Neural progenitor cell (in vitro differentiated cells): Measurements from ENCODE around the gene WWTR1. TPM values are rescaled to one million over a fixed set of nuclear protein-coding genes. Genes with fewer than 3 reads are reported as not detected.

Experiments
- DNase-seq: peaks from one replicate; pipeline ENCODE4 v3.0.0-alpha.2; 2016; ENCODE audit warnings: low spot score
- H2AFZ ChIP-seq: fragments of 200-600 bp; sonication (generic); replicated peaks from 2 replicates; pipeline ENCODE4 v1.6.1; 2016; ENCODE audit warnings: antibody characterized with exemption
- H3F3A ChIP-seq: fragments of 200-600 bp; sonication (generic); 2 replicates; pipeline ENCODE4 v1.6.1; 2016; ENCODE audit warnings: antibody characterized with exemption, low read depth
- H3K27ac ChIP-seq: fragments of 200-600 bp; sonication (generic); 2 replicates; pipeline ENCODE4 v1.5.1; 2016; ENCODE audit warnings: mild to moderate bottlenecking
- H3K27me3 ChIP-seq: fragments of 200-600 bp; sonication (generic); 2 replicates; pipeline ENCODE4 v1.6.1; 2016; ENCODE audit warnings: mild to moderate bottlenecking, moderate library complexity
- H3K36me3 ChIP-seq: fragments of 200-600 bp; sonication (generic); 2 replicates; pipeline ENCODE4 v1.5.1; 2016
- H3K4me1 ChIP-seq: fragments of 200-600 bp; sonication (generic); 2 replicates; pipeline ENCODE4 v1.6.1; 2016; ENCODE audit warnings: mixed run types
- H3K4me2 ChIP-seq: fragments of 200-600 bp; sonication (generic); 2 replicates; pipeline ENCODE4 v1.6.1; 2016
- H3K4me3 ChIP-seq: fragments of 200-600 bp; sonication (generic); 2 replicates; pipeline ENCODE4 v1.5.1; 2016
- H3K79me2 ChIP-seq: fragments of 200-600 bp; sonication (generic); 2 replicates; pipeline ENCODE4 v1.6.1; 2016; ENCODE audit warnings: low read depth
- H3K9ac ChIP-seq: fragments of 200-600 bp; sonication (generic); 2 replicates; pipeline ENCODE4 v1.6.1; 2016
- H3K9me3 ChIP-seq: fragments of 200-600 bp; sonication (generic); 2 replicates; pipeline ENCODE4 v1.5.1; 2016; ENCODE audit warnings: low read depth
- H4K20me1 ChIP-seq: fragments of 200-600 bp; sonication (generic); 2 replicates; pipeline ENCODE4 v1.6.1; 2016; ENCODE audit warnings: low read depth
- H3K27ac Mint-ChIP-seq: 3 replicates; pipeline ENCODE4 v1.8.0; 2021; ENCODE audit warnings: mixed read lengths
- H3K27me3 Mint-ChIP-seq: 2 replicates; pipeline ENCODE4 v1.8.0; 2022; ENCODE audit warnings: low read depth, mild to moderate bottlenecking, inconsistent platforms, moderate library complexity, mixed read lengths; ENCODE audit not compliant: insufficient read depth
- H3K36me3 Mint-ChIP-seq: 3 replicates; pipeline ENCODE4 v1.8.0; 2021; ENCODE audit warnings: mixed read lengths
- H3K4me1 Mint-ChIP-seq: 3 replicates; pipeline ENCODE4 v1.8.0; 2021; ENCODE audit warnings: mixed read lengths
- H3K4me3 Mint-ChIP-seq: 3 replicates; pipeline ENCODE4 v1.8.0; 2021; ENCODE audit warnings: mild to moderate bottlenecking, moderate library complexity, mixed read lengths
- H3K9me3 Mint-ChIP-seq: 3 replicates; pipeline ENCODE4 v1.8.0; 2020; ENCODE audit warnings: mixed read lengths
- EZH2 ChIP-seq: fragments of 200-600 bp; sonication (generic); IDR thresholded peaks from 2 replicates; pipeline ENCODE4 v1.6.1; 2017; ENCODE audit warnings: antibody characterized with exemption, mild to moderate bottlenecking, moderate library complexity
- EZH2phosphoT487 ChIP-seq: fragments of 200-600 bp; sonication (generic); IDR thresholded peaks from 2 replicates; pipeline ENCODE4 v1.6.1; 2017; ENCODE audit warnings: antibody characterized with exemption
- total RNA-seq: library from RNA; depleted of rRNA; stranded (reverse); fragments of >200 nt; gene quantifications from 2 replicates; pipeline ENCODE4 v1.2.3, GENCODE V29; 2015; ENCODE audit warnings: low replicate concordance
- TF ChIP-seq, protein P1 (sequence below): fragments of 200-600 bp; sonication (generic); IDR thresholded peaks from 2 replicates; pipeline ENCODE4 v1.5.1; 2017; ENCODE audit warnings: antibody characterized with exemption, mild to moderate bottlenecking

WWTR1 gene
- total RNA-seq, 1 donor from 2014 or later, result 13.9 TPM

DNA sequence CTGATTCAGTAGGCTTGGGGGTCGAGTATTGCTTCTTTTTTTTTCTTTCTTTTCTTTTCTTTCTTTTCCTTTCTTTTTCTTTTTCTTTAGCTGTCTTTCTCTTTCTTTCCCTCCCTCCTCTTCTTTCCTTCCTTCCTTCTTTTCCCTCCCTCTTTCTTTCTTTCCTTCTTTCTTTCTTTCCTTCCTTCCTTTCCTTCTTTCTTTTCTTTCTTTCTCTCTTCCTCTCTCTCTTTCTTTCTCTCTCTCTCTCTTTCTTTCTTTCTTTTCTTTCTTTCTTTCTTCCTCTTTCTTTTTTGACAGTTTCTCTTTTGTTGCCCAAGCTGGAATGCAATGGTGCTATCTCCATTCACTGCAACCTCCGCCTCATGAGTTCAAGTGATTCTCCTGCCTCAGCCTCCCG is 147.3 kb downstream of the WWTR1 start:
- TF ChIP-seq EZH2 (no peak), EZH2phosphoT487 (no peak)
- TF ChIP-seq, protein P1, sequence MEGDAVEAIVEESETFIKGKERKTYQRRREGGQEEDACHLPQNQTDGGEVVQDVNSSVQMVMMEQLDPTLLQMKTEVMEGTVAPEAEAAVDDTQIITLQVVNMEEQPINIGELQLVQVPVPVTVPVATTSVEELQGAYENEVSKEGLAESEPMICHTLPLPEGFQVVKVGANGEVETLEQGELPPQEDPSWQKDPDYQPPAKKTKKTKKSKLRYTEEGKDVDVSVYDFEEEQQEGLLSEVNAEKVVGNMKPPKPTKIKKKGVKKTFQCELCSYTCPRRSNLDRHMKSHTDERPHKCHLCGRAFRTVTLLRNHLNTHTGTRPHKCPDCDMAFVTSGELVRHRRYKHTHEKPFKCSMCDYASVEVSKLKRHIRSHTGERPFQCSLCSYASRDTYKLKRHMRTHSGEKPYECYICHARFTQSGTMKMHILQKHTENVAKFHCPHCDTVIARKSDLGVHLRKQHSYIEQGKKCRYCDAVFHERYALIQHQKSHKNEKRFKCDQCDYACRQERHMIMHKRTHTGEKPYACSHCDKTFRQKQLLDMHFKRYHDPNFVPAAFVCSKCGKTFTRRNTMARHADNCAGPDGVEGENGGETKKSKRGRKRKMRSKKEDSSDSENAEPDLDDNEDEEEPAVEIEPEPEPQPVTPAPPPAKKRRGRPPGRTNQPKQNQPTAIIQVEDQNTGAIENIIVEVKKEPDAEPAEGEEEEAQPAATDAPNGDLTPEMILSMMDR, result no peak
- no peak overlapping the region for H3K27ac ChIP-seq

DNA sequence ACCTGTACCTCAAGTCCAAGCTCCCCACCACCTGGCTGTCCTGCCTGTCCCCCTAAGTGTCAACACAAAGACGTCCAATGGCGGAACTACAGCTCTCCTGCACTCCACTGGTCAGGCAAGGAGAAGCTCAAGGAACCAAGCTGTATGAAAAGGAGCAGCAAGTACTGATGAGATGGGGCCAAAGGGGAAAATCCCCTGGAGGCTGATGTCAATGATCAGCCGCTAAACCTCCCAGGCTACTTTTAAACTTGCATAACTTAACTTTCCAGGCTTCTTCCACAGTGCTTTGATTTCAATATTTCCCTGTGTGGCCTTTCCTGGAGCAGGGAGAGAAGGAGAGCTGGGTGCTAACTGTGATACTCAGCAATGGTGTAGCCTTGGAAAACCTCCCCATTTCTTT is 148.3 kb downstream of the WWTR1 start:
- no peak for DNase-seq
- Mint-ChIP-seq H3K27ac (no peak overlapping the region), H3K9me3 (no peaks in the 10 kb centered on the region), H3K4me1 (peaks cover 25% of the 10 kb centered on the region), H3K36me3 (no peaks in the 10 kb centered on the region), H3K4me3 (no peak overlapping the region), H3K27me3 (peaks cover 4% of the 10 kb centered on the region)
- Histone ChIP-seq H2AFZ (no peak overlapping the region), H4K20me1 (no peaks in the 10 kb centered on the region), H3F3A (no peaks in the 10 kb centered on the region), H3K4me2 (no peak overlapping the region), H3K9ac (no peak overlapping the region), H3K4me1 (peaks cover 4% of the 10 kb centered on the region), H3K36me3 (no peaks in the 10 kb centered on the region), H3K27ac (no peak overlapping the region), H3K79me2 (no peaks in the 10 kb centered on the region), H3K9me3 (no peaks in the 10 kb centered on the region), H3K27me3 (no peaks in the 10 kb centered on the region), H3K4me3 (no peak overlapping the region)
- TF ChIP-seq EZH2phosphoT487 (no peak), EZH2 (no peak)
- TF ChIP-seq, protein P1, result no peak

More for the DNA sequence above, 147.3 kb downstream of the WWTR1 start:
- Histone ChIP-seq H3K9ac (no peak overlapping the region), H2AFZ (no peak overlapping the region), H3K36me3 (no peaks in the 10 kb centered on the region), H3K79me2 (no peaks in the 10 kb centered on the region), H3K27me3 (no peaks in the 10 kb centered on the region), H3K4me2 (no peak overlapping the region), H3K9me3 (no peaks in the 10 kb centered on the region), H4K20me1 (no peaks in the 10 kb centered on the region), H3F3A (no peaks in the 10 kb centered on the region), H3K4me3 (no peak overlapping the region), H3K4me1 (peaks cover 4% of the 10 kb centered on the region)
- Mint-ChIP-seq H3K4me1 (peaks cover 24% of the 10 kb centered on the region), H3K4me3 (no peak overlapping the region), H3K27me3 (peaks cover 2% of the 10 kb centered on the region), H3K36me3 (no peaks in the 10 kb centered on the region), H3K27ac (no peak overlapping the region), H3K9me3 (no peaks in the 10 kb centered on the region)
- no peak for DNase-seq

DNA sequence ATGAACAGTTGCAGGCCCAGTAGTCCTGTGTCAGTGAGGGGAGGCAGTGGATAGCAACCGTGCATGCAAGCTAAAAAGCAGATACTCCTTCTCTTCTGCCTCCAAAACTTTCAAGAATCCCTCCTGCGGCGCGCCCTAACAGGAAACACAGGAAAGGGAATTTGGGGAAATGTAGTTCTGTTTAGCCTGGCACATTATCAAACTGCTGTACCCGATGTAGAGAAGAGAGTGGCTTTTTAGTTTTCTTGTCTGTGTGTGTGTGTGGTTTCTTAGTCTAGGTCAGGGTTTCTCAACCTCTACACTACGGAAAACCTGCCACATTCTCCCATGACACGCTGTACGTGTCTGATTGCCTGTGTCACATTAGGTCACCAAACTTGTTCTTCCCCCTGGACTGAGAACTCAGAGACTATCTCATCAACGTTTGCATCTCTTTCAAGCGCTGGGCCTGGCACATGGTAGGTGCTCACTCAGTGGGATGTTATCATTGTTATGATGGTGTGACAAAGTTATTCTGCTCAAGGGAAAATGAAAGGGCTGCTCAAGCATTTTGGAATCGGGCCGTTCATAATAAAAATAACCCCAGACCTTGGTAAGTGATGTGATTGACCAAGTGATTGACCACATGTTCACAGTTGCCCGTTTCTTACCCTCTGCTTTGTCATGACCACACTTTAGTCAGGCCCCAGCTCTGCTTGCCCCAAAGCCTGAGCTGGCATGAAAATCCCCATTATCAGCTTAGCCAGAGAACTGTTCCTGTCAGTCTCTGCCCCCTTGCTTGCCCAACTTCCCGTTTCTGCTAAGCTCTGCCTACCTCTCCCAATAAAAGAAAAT is 150.1 kb downstream of the WWTR1 start:
- Histone ChIP-seq H3K36me3 (no peaks in the 10 kb centered on the region), H3K4me1 (peaks cover 4% of the 10 kb centered on the region), H3K9me3 (no peaks in the 10 kb centered on the region), H3K27me3 (no peaks in the 10 kb centered on the region), H4K20me1 (no peaks in the 10 kb centered on the region), H3K27ac (no peak overlapping the region), H3K9ac (no peak overlapping the region), H3K79me2 (no peaks in the 10 kb centered on the region), H2AFZ (peak overlapping the region; percentile 63), H3K4me3 (no peak overlapping the region), H3F3A (no peaks in the 10 kb centered on the region), H3K4me2 (no peak overlapping the region)
- H3K9me3 Mint-ChIP-seq, result no peaks in the 10 kb centered on the region
- peaks cover 28% of the 10 kb centered on the region for H3K4me1 Mint-ChIP-seq
- TF ChIP-seq, protein P1, result no peak
- H3K36me3 Mint-ChIP-seq, result no peaks in the 10 kb centered on the region
- no peak overlapping the region for H3K4me3 Mint-ChIP-seq
- H3K27ac Mint-ChIP-seq, result no peak overlapping the region
- peaks cover 6% of the 10 kb centered on the region for H3K27me3 Mint-ChIP-seq
- no peak for DNase-seq
